MM.1S (cell line): ENCODE results near the gene ARHGAP31.

Experiments
- DNase-seq: peaks from one replicate; pipeline ENCODE4 v3.0.0-alpha.2; 2015
- H2AFZ ChIP-seq: fragments of 300-600 bp; sonication (generic); 2 replicates; pipeline ENCODE4 v1.6.0; 2016; ENCODE audit warnings: antibody characterized with exemption, low read length
- H3F3A ChIP-seq: fragments of 300-600 bp; sonication (generic); 2 replicates; pipeline ENCODE4 v1.6.1; 2016; ENCODE audit warnings: mild to moderate bottlenecking, antibody characterized with exemption, low read length, moderate library complexity, mixed read lengths; ENCODE audit not compliant: insufficient read depth
- H3K27ac ChIP-seq: fragments of 300-600 bp; sonication (generic); 2 replicates; pipeline ENCODE4 v1.5.1; 2016; ENCODE audit warnings: mild to moderate bottlenecking, low read length
- H3K27me3 ChIP-seq: fragments of 300-600 bp; sonication (generic); replicated peaks from 2 replicates; pipeline ENCODE4 v1.6.0; 2016; ENCODE audit warnings: low read length; ENCODE audit not compliant: insufficient read depth
- H3K36me3 ChIP-seq: fragments of 300-600 bp; sonication (generic); replicated peaks from 2 replicates; pipeline ENCODE4 v1.6.1; 2016; ENCODE audit warnings: mild to moderate bottlenecking, low read length, mixed read lengths; ENCODE audit not compliant: insufficient read depth
- H3K4me1 ChIP-seq: fragments of 300-600 bp; sonication (generic); 2 replicates; pipeline ENCODE4 v1.6.1; 2016; ENCODE audit warnings: low read length, mixed read lengths
- H3K4me2 ChIP-seq: fragments of 300-600 bp; sonication (generic); 2 replicates; pipeline ENCODE4 v1.6.0; 2016; ENCODE audit warnings: low read depth, low read length
- H3K4me3 ChIP-seq: fragments of 300-600 bp; sonication (generic); 2 replicates; pipeline ENCODE4 v1.5.1; 2016; ENCODE audit warnings: low read length, mixed read lengths
- H3K79me2 ChIP-seq: fragments of 300-600 bp; sonication (generic); 2 replicates; pipeline ENCODE4 v1.6.1; 2016; ENCODE audit warnings: mixed run types, low read length, mixed read lengths
- H3K9ac ChIP-seq: fragments of 300-600 bp; sonication (generic); 2 replicates; pipeline ENCODE4 v1.6.1; 2016; ENCODE audit warnings: low read length, mixed read lengths
- H3K9me2 ChIP-seq: fragments of 300-600 bp; sonication (generic); replicated peaks from 2 replicates; pipeline ENCODE4 v1.6.1; 2016; ENCODE audit warnings: mild to moderate bottlenecking, low read length, mixed read lengths; ENCODE audit not compliant: insufficient read depth
- H3K9me3 ChIP-seq: fragments of 300-600 bp; sonication (generic); replicated peaks from 2 replicates; pipeline ENCODE4 v1.6.1; 2016; ENCODE audit warnings: mild to moderate bottlenecking, low read length, mixed read lengths; ENCODE audit not compliant: insufficient read depth
- H4K20me1 ChIP-seq: fragments of 300-600 bp; sonication (generic); 2 replicates; pipeline ENCODE4 v1.6.1; 2016; ENCODE audit warnings: mild to moderate bottlenecking, low read length, moderate library complexity, mixed read lengths; ENCODE audit not compliant: insufficient read depth
- EZH2 ChIP-seq: fragments of 300-600 bp; sonication (generic); optimal IDR thresholded peaks from 2 replicates; pipeline ENCODE3; 2017; ENCODE audit warnings: low read depth, mild to moderate bottlenecking, antibody characterized with exemption, low read length, mixed read lengths
- EZH2phosphoT487 ChIP-seq: fragments of 300-600 bp; sonication (generic); IDR thresholded peaks from 2 replicates; pipeline ENCODE4 v1.6.1; 2018; ENCODE audit warnings: antibody characterized with exemption, low read length
- TF ChIP-seq, protein P1 (sequence below): fragments of 300-600 bp; sonication (generic); IDR thresholded peaks from 2 replicates; pipeline ENCODE4 v1.5.1; 2016; ENCODE audit warnings: antibody characterized with exemption, low read length, mixed read lengths

ARHGAP31 gene

DNA sequence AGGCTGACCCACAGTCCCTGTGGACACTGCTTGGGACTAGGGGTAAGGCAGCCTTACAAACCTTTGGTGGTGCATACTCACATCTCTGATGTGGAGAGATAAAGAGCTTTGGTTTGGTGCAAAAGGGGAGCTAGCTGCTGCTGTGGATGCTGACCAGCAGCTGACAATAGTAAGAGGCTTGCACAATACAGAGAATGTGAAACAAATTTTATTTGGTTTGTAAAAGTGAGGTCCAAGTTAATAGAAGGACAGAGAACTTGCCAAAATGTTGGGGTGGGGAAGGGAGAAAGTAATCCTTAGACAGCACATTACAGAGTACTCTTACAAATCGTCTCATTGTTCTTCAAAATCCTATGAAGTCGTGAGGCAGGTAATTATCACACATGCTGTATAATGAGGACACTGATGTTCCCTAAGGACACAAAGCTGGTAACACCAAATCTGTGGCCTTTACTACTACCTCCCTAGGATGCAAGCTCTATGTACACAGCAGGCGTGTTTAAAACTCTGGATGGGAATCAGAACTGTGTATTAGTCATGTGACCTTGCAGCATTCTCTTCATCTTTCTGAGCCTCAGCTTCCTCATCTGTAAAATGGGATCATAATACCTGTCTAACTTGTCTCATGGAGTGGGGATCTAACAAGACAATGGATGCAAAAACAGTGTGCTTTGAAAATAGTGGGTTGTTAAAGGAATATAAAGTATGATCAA is 21.6 kb downstream of the ARHGAP31 start:
- Histone ChIP-seq H3K9me3 (no peaks in the 10 kb centered on the region), H3F3A (no peaks in the 10 kb centered on the region), H2AFZ (no peak overlapping the region), H3K4me1 (no peaks in the 10 kb centered on the region), H3K36me3 (no peaks in the 10 kb centered on the region), H3K4me2 (no peak overlapping the region), H4K20me1 (no peaks in the 10 kb centered on the region), H3K9me2 (no peaks in the 10 kb centered on the region), H3K79me2 (peaks cover 36% of the 10 kb centered on the region), H3K27ac (no peak overlapping the region), H3K27me3 (no peaks in the 10 kb centered on the region), H3K4me3 (no peak overlapping the region), H3K9ac (no peak overlapping the region)
- TF ChIP-seq EZH2phosphoT487 (no peak), EZH2 (no peak)
- TF ChIP-seq, protein P1, sequence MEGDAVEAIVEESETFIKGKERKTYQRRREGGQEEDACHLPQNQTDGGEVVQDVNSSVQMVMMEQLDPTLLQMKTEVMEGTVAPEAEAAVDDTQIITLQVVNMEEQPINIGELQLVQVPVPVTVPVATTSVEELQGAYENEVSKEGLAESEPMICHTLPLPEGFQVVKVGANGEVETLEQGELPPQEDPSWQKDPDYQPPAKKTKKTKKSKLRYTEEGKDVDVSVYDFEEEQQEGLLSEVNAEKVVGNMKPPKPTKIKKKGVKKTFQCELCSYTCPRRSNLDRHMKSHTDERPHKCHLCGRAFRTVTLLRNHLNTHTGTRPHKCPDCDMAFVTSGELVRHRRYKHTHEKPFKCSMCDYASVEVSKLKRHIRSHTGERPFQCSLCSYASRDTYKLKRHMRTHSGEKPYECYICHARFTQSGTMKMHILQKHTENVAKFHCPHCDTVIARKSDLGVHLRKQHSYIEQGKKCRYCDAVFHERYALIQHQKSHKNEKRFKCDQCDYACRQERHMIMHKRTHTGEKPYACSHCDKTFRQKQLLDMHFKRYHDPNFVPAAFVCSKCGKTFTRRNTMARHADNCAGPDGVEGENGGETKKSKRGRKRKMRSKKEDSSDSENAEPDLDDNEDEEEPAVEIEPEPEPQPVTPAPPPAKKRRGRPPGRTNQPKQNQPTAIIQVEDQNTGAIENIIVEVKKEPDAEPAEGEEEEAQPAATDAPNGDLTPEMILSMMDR, result no peak
- no peak for DNase-seq

DNA sequence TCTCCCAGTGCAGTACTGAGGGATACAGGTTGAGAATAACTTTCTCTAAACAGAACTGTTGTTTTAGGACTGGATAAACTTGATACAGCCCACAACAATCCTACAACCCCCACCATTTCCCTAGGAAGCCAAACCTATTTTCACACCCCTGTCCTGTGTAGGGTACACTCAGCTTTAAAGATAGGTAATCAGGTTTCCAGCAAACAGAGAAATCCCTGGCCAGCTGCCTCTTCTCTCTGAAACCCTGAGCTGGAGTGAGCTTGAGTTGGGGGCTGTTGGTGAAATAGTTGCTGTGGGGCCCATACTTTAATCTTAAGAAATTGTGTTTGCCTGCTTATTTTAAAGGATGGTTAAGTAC is 22.1 kb downstream of the ARHGAP31 start:
- no peak overlapping the region for H3K4me3 ChIP-seq
- H3K9me3 ChIP-seq, result no peaks in the 10 kb centered on the region
- H3K79me2 ChIP-seq, result peaks cover 32% of the 10 kb centered on the region
- no peak overlapping the region for H3K4me2 ChIP-seq
- H3K9ac ChIP-seq, result no peak overlapping the region
- H3K27me3 ChIP-seq, result no peaks in the 10 kb centered on the region
- H2AFZ ChIP-seq, result no peak overlapping the region
- H3K4me1 ChIP-seq, result no peaks in the 10 kb centered on the region
- no peaks in the 10 kb centered on the region for H3K9me2 ChIP-seq
- TF ChIP-seq, protein P1, result no peak
- TF ChIP-seq EZH2 (no peak), EZH2phosphoT487 (no peak)
- H3K27ac ChIP-seq, result no peak overlapping the region
- H4K20me1 ChIP-seq, result no peaks in the 10 kb centered on the region
- no peaks in the 10 kb centered on the region for H3F3A ChIP-seq
- H3K36me3 ChIP-seq, result no peaks in the 10 kb centered on the region
- no peak for DNase-seq

DNA sequence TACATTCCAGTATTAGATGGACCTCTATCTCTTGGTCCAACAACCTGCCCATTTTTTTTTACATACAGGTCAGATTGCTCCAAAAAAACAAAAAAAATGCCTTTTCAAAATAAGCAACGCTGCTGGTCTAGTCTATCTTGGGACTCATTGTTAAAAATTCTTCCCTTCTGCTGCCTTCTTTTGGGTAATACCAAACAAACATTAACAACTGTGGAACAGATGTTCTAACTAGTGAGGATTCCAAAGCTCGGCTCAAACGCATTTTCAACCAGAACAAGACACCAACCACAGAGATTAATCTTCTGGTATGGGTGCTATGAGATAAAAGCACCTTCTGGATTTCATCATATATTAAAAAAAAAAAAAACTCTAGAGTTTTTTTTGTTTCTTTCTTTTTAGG is 24.7 kb downstream of the ARHGAP31 start:
- H3K79me2 ChIP-seq, result peaks cover 35% of the 10 kb centered on the region
- DNase-seq, result no peak
- no peak overlapping the region for H3K4me2 ChIP-seq
- no peaks in the 10 kb centered on the region for H3K27me3 ChIP-seq
- H3K4me1 ChIP-seq, result peaks cover 4% of the 10 kb centered on the region
- H3K27ac ChIP-seq, result no peak overlapping the region
- H3K36me3 ChIP-seq, result no peaks in the 10 kb centered on the region
- peaks cover 15% of the 10 kb centered on the region for H3F3A ChIP-seq
- H3K9me2 ChIP-seq, result no peaks in the 10 kb centered on the region
- TF ChIP-seq, protein P1, result no peak
- TF ChIP-seq EZH2phosphoT487, result no peak
- no peak for TF ChIP-seq EZH2
- H3K9ac ChIP-seq, result no peak overlapping the region
- H3K4me3 ChIP-seq, result no peak overlapping the region
- no peaks in the 10 kb centered on the region for H4K20me1 ChIP-seq
- H2AFZ ChIP-seq, result no peak overlapping the region
- no peaks in the 10 kb centered on the region for H3K9me3 ChIP-seq
